OCI-LY3 (cell line): ENCODE results near the gene LRRC70.

ENCODE experiments used
- EZH2phosphoT487 ChIP-seq: fragments of 200-600 bp; shearing (Covaris generic); IDR thresholded peaks from 2 replicates; pipeline ENCODE4 v1.6.1; 2018; ENCODE audit warnings: antibody characterized with exemption, mixed run types, low read depth
- TF ChIP-seq, protein P1 (sequence below): fragments of 200-600, 300-600 bp; sonication (generic); IDR thresholded peaks from 2 replicates; pipeline ENCODE4 v1.5.1; 2014; ENCODE audit warnings: antibody characterized with exemption, low read length, low read depth

DNA sequence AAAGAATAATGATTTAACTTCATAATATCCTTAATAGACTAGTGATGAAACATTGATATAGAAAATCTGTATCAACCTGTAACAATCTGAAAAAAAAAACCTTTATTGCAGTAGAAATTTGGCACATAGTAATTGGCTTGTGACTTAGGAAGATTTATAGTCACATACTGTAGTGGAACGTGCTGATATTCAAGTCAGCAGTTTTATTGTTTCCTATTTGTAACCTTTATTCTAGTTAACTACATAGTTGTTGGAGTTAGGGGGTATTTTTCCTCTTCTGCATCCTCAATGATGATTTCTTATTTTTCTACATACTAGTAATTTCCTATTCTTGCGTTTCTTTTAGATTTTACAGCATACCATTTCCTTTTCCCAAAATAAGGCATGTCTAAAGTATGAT, 14.5 kb upstream of the LRRC70 start:
- TF ChIP-seq, protein P1, sequence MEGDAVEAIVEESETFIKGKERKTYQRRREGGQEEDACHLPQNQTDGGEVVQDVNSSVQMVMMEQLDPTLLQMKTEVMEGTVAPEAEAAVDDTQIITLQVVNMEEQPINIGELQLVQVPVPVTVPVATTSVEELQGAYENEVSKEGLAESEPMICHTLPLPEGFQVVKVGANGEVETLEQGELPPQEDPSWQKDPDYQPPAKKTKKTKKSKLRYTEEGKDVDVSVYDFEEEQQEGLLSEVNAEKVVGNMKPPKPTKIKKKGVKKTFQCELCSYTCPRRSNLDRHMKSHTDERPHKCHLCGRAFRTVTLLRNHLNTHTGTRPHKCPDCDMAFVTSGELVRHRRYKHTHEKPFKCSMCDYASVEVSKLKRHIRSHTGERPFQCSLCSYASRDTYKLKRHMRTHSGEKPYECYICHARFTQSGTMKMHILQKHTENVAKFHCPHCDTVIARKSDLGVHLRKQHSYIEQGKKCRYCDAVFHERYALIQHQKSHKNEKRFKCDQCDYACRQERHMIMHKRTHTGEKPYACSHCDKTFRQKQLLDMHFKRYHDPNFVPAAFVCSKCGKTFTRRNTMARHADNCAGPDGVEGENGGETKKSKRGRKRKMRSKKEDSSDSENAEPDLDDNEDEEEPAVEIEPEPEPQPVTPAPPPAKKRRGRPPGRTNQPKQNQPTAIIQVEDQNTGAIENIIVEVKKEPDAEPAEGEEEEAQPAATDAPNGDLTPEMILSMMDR, result no peak
- TF ChIP-seq EZH2phosphoT487, result no peak
